Esophagus (tissue), 2 donors: Measurements from ENCODE around the gene GPC3. TPM values are rescaled to one million over a fixed set of nuclear protein-coding genes. Genes with fewer than 3 reads are reported as not detected.

Experiments
- H3K27ac ChIP-seq, 2 donors: one replicate each; pipeline ENCODE4 v1.5.1; 2013; ENCODE audit warnings: low read depth in 2 of 2, mild to moderate bottlenecking in 2 of 2, inconsistent platforms in 1 of 2, low read length in 1 of 2, moderate library complexity in 1 of 2
- H3K27me3 ChIP-seq, 2 donors: one replicate each; pipeline ENCODE4 v1.6.1; 2013; ENCODE audit warnings: low read length in 2 of 2, control low read depth in 1 of 2, mild to moderate bottlenecking in 1 of 2; ENCODE audit not compliant: insufficient read depth in 2 of 2, control insufficient read depth in 1 of 2
- H3K36me3 ChIP-seq, 2 donors: one replicate each; pipeline ENCODE4 v1.6.1; 2013; ENCODE audit warnings: low read length in 1 of 2; ENCODE audit not compliant: control insufficient read depth in 2 of 2, insufficient read depth in 2 of 2
- H3K4me1 ChIP-seq, 2 donors: one replicate each; pipeline ENCODE4 v1.6.1; 2013; ENCODE audit warnings: low read length in 1 of 2; ENCODE audit not compliant: control insufficient read depth in 2 of 2, insufficient read depth in 2 of 2
- H3K4me3 ChIP-seq, 2 donors: one replicate each; pipeline ENCODE4 v1.5.1; 2013; ENCODE audit warnings: low read length in 2 of 2, mild to moderate bottlenecking in 2 of 2, low read depth in 1 of 2, moderate library complexity in 1 of 2
- H3K9me3 ChIP-seq, 2 donors: one replicate each; pipeline ENCODE4 v1.6.1; 2013; ENCODE audit warnings: mild to moderate bottlenecking in 2 of 2, low read depth in 1 of 2, low read length in 1 of 2, moderate library complexity in 1 of 2; ENCODE audit not compliant: control insufficient read depth in 2 of 2, insufficient read depth in 1 of 2
- WGBS, 2 donors: extraction: QIAGEN DNeasy Blood & Tissue Kit; methylation state at CpG; one replicate each; pipeline ENCODE4 v1.1.7; 2013; 5-methylcytosine and 5-hydroxymethylcytosine counted together
- polyA plus RNA-seq, 2 donors: library from polyadenylated mRNA; stranded (reverse); fragments of 200-250 nt; gene quantifications; one replicate each; pipeline ENCODE4 v1.2.3, GENCODE V29; 2013
- donor health status: healthy with polysubstance abuse.
- donor health status: Bipolar disorder and iron deficiency.

The GPC3 gene
- polyA plus RNA-seq, 2 donors, result 0.10 to 0.39 TPM

DNA sequence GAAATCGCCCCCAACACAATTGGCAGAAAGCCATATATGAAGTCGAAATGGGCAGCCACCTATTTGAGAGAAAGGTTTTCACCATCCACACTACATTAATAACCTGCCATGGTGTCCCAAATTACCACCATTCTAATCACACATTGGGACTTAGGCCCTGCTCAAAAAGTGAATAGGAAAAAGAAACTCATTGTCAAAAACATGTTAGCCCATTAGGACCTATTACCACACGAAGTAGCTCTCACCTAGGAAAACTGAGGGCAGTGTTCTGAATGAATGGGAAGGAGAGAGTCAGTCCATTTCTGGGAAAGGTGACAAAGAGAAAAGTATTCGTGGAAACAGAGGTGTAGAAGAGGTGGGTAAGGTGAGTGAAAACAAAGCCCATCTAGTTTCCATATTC lies 60.8 kb downstream of the GPC3 start:
- peaks cover 0 to 2% of the 10 kb centered on the region in 2 donors for H3K27me3 ChIP-seq
- no peaks in the 10 kb centered on the region for H3K4me1 ChIP-seq
- 58 to 85% methylated on average over 4 of the region's 4 CpGs for WGBS, 2 donors

DNA sequence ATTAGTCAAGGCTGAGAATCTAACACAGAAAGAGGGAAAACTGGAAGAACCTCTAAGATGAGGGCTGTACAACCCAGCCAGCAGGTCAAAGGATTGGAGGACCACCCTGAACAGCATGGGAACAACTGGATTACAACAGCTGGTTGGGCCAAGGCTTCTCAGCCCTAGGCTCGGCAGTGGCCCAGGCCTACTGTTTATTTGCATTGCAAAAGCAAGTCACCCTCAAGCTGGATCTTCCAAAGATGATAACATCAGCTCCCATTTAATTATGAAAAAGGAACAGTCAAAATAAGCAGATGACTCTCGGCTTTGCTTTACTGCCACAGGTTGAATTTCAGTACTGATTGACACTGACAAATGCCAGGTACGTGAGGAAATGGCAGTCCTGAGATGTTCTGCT lies 61.8 kb downstream of the GPC3 start:
- no peaks in the 10 kb centered on the region for H3K36me3 ChIP-seq
- peaks cover 0 to 2% of the 10 kb centered on the region in 2 donors for H3K27me3 ChIP-seq
- H3K4me1 ChIP-seq, result no peaks in the 10 kb centered on the region
- no peak overlapping the region for H3K27ac ChIP-seq
- 69 to 84% methylated on average over 3 of the region's 3 CpGs for WGBS, 2 donors
- H3K9me3 ChIP-seq, result no peaks in the 10 kb centered on the region
- no peak overlapping the region for H3K4me3 ChIP-seq

More for the DNA sequence above, 60.8 kb downstream of the GPC3 start:
- H3K27ac ChIP-seq, result no peak overlapping the region
- no peaks in the 10 kb centered on the region for H3K9me3 ChIP-seq
- H3K36me3 ChIP-seq, result no peaks in the 10 kb centered on the region
- H3K4me3 ChIP-seq, result no peak overlapping the region

DNA sequence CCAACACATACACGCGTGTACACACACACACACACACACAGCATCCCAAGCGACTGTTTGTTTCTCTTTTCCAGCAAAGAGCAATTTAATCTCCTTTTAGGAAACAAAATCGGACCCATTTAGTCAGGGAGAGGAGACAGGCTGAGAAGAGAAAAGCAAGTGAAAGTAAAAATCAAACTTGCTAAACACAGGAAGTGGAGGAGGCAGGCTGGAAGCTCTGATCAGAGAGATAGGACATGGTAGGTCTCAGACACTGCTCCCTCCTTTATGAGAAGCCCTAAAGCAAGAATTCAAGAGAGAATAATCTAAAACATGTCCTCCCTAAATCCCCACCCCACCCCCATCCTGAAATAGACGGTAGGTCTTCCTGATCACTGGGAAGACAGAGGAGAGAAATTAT lies 62.3 kb downstream of the GPC3 start:
- 60 to 70% methylated on average over 5 of the region's 5 CpGs for WGBS, 2 donors
- Histone ChIP-seq H3K36me3 (no peaks in the 10 kb centered on the region), H3K4me3 (no peak overlapping the region), H3K27me3 (peaks cover 0 to 2% of the 10 kb centered on the region in 2 donors), H3K4me1 (no peaks in the 10 kb centered on the region), H3K27ac (no peak overlapping the region), H3K9me3 (no peaks in the 10 kb centered on the region)

DNA sequence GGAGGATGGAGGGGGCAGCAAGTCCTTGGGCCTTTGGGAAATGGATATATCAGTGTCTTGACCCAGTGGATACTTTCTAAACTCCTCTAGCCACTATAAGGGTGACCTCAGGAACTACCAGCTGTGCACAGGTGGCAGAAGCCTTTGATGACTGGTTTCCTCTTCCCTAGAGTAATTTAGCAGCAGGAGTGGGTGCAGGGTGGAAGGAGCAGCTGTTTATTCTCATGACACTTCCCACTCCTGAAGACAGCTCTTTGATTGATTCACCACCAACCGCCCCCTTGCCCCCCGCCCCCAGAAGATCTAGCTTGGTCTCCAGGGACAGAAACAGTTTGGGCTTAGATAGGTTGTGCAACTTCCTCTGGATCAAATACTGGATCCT lies 63.0 kb downstream of the GPC3 start:
- Histone ChIP-seq H3K4me1 (no peaks in the 10 kb centered on the region), H3K9me3 (no peaks in the 10 kb centered on the region), H3K36me3 (no peaks in the 10 kb centered on the region), H3K27me3 (peaks cover 0 to 2% of the 10 kb centered on the region in 2 donors), H3K27ac (no peak overlapping the region), H3K4me3 (no peak overlapping the region)
- 43 to 88% methylated on average over 2 of the region's 2 CpGs for WGBS, 2 donors

DNA sequence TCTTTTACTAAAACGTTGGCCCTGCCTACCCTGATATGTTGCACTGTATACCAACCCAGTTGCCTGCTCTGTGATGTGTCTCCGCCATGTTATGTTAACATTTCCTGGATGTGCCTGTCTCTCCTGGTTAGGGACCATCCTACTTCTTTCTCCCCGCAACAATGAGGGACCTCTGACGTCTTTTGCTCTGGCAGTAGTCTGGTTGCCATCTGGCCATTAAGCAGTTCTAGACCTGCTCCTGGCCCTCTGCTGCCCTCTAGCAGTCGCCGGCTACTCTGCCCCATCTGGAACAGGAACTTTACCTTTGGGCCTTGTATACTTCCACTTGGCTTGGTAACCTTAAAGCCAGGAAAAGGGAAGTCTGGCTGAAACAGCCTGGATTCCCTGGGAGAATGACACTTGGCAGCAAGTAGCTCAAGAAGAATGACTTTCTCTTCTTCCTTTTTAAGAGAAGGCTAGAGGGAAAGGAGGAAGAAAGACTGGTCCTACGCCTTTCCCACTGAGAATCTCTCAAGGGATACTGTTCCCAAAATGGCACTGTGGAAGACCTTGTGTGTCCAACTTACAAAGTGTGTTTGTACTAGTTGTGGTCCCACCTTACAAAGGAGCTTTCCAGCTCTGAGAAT lies 63.5 kb downstream of the GPC3 start:
- Histone ChIP-seq H3K36me3 (no peaks in the 10 kb centered on the region), H3K9me3 (no peaks in the 10 kb centered on the region), H3K27me3 (peaks cover 0 to 1% of the 10 kb centered on the region in 2 donors), H3K4me1 (no peaks in the 10 kb centered on the region), H3K4me3 (no peak overlapping the region), H3K27ac (no peak overlapping the region)
- WGBS, 2 donors, result 48 to 77% methylated on average over 7 of the region's 7 CpGs

DNA sequence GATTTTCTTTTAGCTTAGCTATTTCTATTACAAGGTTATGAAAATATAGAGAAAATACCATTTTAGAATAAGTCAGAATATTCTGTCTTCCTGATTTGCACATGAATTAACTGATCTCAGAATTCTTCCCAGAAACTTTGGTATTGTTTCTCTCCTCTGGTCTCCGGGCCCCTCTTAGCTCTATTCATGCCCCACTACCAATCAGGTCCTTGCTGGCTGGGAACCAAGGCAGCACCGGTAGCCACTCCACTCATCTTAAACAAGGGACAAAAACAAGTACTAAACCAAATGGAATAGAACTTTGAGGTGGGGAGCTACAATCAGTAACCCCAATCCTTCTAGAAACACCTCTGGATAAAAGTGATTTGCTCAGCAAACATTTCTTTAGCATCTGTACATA lies 64.3 kb downstream of the GPC3 start:
- WGBS, 2 donors, result 80 to 86% methylated on average over 2 of the region's 2 CpGs
- Histone ChIP-seq H3K27ac (no peak overlapping the region), H3K27me3 (no peaks in the 10 kb centered on the region), H3K4me1 (no peaks in the 10 kb centered on the region), H3K9me3 (no peaks in the 10 kb centered on the region), H3K4me3 (no peak overlapping the region), H3K36me3 (no peaks in the 10 kb centered on the region)

DNA sequence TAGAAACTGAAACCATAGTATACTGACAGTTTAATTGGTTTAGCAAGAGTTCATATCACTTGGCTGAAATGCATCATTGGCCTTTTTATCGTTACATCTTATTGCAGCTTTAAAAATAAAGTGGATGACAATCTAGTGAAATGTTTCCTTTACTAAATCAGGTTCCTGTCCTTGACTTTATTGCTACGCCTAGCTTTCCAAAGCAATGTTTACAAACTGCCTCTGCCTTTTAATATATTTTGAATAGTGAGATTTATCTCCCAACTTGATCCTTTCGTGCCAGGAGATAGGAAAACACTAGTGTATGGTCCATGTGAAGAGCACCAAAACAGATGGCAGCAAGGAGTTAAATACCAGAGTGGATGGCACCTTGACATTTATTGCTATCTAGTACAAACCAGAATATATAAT lies 67.0 kb downstream of the GPC3 start:
- H3K9me3 ChIP-seq, result no peaks in the 10 kb centered on the region
- H3K4me1 ChIP-seq, result no peaks in the 10 kb centered on the region
- no peak overlapping the region for H3K27ac ChIP-seq
- 62 to 76% methylated on average over 3 of the region's 3 CpGs for whole genome bisulfite sequencing, 2 donors
- no peaks in the 10 kb centered on the region for H3K36me3 ChIP-seq
- no peak overlapping the region for H3K4me3 ChIP-seq
- no peaks in the 10 kb centered on the region for H3K27me3 ChIP-seq

DNA sequence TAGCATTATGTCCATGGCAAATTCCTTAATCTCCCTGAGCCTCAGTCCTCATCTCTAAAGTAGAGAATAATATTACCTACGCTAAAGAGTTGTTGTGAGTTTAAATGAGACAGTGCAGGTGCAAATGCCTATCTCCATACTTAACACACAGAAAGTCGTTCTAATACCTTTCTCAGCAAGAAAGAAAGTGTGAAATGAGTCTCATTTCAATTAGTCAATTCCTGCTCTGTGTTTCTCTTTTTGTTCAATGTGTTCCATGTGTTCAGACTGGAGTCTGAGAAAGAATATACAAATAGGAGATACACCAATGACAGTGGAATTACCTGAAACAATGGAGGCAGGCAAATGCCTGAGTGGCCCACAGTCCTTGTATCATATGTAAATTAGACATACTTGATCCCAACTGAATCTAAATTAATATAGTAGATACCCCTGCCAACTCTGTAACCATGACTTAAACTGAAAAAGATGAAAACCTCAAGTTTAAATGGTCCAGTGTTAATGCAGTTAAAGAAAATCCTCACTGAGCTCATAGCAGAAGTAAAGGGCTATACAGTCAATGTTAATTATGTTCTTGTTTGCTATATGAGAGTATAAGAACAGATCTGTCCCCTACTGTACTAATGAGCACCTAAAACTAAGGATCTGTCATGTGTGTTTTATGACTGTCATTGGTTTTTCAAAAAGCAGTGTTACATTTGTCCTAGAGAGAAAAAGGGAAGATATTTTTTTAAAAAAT lies 68.2 kb downstream of the GPC3 start:
- H3K9me3 ChIP-seq, result no peaks in the 10 kb centered on the region
- H3K27me3 ChIP-seq, result no peaks in the 10 kb centered on the region
- no peak overlapping the region for H3K27ac ChIP-seq
- H3K36me3 ChIP-seq, result no peaks in the 10 kb centered on the region
- WGBS, 2 donors, result 76 to 87% methylated on average over 2 of the region's 2 CpGs
- no peaks in the 10 kb centered on the region for H3K4me1 ChIP-seq
- no peak overlapping the region for H3K4me3 ChIP-seq

DNA sequence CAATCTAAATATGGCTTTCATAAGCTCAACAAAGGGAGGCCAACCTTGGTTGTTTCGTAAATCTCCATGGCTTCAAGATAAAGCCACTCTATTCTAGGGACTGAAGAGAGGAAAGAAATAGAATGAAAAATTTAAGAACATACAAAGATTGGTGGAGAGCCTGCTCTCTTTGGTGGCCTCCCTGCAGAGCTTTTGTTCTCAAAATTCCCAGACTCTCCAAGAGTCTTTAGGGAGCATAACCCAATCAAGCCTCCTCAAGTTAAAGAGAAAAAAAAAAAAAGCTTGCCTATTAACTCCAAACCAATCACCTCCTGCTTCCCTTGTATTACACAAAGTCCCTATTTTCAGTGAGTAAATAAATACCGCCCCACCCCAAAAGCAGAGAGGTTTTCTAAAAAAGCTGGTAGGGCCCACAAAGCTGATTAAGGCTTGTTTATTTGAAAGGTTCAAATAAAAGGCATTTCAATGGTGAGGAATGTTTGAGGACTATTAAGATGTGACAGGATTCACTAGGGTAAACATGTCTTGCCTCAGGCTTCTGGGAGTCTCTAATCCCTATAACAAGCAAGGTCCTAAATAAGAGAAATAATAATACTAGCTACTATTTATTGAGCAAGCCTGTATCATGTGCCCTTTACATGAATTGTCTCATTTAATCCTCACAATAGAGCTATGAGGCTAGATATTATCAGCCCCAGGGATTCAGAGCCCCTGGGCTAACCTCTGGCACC lies 71.6 kb downstream of the GPC3 start:
- H3K27me3 ChIP-seq, result no peaks in the 10 kb centered on the region
- 67 to 79% methylated on average over 2 of the region's 2 CpGs for WGBS, 2 donors

More for the DNA sequence above, 71.6 kb downstream of the GPC3 start:
- no peaks in the 10 kb centered on the region for H3K9me3 ChIP-seq
- H3K4me3 ChIP-seq, result no peak overlapping the region
- no peaks in the 10 kb centered on the region for H3K4me1 ChIP-seq
- no peaks in the 10 kb centered on the region for H3K36me3 ChIP-seq
- no peak overlapping the region for H3K27ac ChIP-seq
